ENCODE data around the gene AKAP3.

Gene AKAP3

DNA sequence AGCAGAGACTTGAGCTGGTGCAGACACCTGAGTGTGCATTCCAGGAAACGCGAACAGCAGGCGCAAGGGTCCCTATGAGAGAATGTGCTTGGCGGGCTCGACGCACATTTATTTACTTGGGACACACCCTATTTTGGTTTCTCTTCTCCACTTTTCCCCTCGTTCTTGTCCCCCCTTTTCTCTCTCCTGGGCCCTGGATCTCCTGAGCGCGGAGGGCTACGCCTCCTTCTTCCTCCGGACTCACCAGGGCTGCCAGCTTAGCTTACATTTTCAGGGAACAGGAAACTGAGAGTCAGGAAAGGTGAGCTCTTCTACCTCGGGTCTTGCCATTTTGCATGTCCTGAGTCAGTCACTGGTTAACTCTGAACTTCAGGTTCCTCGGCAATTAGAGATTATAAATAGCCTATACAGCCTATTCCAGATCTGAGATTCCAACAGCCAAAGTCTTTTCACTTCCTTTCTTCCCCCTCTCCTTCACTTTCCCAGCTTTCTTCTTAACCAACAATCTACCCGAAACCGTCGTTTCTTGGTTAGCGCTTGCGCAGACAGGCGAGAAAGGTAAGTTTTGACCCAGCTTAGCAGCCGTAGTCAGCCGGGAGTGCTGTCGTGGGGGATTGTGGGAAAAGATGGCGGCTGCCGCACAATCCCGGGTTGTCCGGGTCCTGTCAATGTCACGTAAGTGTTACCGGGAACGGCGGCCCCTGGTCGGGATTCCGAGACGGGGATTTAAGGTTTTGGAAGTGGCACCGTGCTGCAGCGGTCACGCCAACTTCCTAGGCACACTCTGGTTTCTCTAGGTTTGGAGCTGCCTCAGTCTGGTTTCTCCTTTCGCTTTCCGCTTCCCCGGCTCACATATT lies at the start of gene AKAP3, which contains the start of gene NDUFA9:
Gene AKAP3, minus strand, starts transcription at position 551 of the 857 bp plus-strand sequence. CDS start 10,855 bp downstream, outside the sequence.
Gene NDUFA9, plus strand, starts transcription at position 614 of the 857 bp plus-strand sequence. Its CDS starts 13 bp downstream, at position 627.
- peak; percentile 57 to 58 for DNase-seq (ENCODE audit: low read depth in 2 of 2)

GRCh38 chr12:4690760-4691159 lies 41.9 kb upstream of the AKAP3 start:
- DNase-seq (ENCODE audit: low read depth in 2 of 2) = no peak

DNA sequence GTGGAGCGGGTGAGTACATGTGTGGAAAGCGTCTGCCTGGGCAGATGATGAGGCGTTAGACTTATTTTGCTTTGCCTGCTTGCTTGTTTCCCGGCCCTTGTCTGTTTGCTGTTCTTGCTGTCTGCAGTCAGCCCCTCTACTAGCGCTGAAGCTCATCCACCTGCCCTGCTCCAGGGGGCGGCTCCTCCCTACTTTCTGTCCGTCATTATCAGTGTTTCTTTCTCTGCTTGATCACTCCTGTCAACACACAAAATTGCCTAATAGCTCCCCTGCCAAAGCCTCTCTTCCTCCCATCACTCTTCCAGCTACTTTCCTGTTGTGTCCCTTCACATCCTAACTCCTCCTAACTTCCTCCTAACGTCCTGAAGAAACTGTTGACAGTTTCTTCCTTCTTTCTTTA lies 36.5 kb upstream of the AKAP3 start:
- no peak for DNase-seq (ENCODE audit: low read depth in 2 of 2)

DNA sequence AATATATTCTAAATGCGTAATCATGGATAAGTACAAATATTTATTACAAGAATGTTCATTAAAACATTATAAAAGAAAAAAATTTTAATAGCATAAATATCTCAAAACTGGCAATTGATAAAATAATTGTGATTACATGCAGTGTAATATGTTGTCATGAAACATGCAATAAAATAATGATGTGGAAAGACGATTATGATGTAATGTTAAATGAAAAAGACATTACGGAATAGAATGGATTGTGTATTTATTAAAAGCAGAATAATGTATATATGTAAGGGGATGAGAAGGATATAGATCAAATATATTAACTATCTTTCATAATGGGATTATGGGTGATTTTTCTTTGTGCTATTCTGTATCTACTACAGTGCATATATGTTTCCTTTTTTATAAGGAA lies 32.9 kb upstream of the AKAP3 start:
- no peak for DNase-seq (ENCODE audit: low read depth in 2 of 2)

- no peak for DNase-seq (ENCODE audit: low read depth in 2 of 2)
Measured at GRCh38 chr12:4679711-4680110, 30.9 kb upstream of the AKAP3 start.

DNA sequence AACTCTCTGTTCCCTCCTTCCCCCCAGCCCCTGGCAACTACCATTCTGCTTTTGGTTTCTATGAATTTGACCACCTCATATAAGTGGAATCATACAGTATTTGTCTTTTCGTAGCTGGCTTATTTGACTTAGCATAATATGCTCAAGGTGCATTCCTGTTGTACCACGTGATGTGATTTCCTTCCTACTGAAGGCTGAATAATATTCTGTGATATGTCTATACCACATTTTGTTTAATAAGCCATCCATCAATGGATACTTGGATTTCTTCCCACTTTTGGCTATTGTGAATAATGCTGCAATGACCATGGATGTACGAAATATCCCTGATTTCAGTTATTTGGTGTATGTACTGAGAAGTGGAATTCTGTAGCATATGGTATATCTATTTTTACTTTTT lies 16.4 kb upstream of the AKAP3 start:
- no peak for DNase-seq (ENCODE audit: low read depth in 2 of 2)

DNA sequence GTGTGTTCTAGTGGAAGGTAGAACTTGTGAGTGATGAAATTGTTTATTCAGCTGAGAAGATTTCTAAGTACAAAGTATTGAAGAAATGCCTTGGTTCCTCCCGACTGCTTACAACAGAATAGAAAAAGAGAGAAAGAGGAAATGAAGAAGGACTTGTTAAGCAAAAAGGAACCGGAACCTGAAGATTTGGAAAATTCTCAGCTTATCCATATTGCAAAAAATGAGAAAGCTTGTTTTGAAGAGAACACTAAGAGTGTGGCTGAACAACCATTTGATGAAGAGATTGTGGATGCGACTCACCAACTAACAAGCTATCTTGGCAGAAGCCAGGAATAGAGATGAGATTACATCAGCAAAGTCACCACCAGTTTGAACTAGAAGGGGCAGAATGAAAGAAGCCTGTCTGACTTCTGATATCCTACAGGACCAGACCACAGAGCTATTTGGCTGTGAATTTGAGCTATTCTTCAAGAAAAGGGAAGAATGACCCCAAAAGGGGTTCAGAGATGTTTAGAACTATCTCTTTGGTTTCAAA lies 15.2 kb upstream of the AKAP3 start:
- no peak for DNase-seq (ENCODE audit: low read depth in 2 of 2)

DNA sequence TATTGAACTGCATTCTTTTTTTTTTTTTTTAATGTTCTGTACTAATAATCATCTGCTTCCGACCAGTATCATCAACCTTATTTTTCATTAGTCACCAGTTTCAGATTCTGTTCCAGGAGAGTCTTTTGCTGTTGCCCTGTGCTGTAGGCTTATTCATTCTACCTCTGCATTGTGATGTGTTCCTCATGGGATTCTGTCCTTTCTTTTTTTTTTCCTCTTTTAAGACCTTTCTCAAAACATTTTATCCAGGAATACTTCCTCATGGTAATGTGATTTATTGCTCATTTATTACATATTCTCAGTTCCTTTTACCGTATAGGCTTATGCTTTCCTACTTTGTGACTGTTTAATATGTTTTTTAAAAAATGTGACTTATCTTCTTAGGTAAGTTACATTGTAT lies 4.8 kb upstream of the AKAP3 start:
- no peak for DNase-seq (ENCODE audit: low read depth in 2 of 2)

DNA sequence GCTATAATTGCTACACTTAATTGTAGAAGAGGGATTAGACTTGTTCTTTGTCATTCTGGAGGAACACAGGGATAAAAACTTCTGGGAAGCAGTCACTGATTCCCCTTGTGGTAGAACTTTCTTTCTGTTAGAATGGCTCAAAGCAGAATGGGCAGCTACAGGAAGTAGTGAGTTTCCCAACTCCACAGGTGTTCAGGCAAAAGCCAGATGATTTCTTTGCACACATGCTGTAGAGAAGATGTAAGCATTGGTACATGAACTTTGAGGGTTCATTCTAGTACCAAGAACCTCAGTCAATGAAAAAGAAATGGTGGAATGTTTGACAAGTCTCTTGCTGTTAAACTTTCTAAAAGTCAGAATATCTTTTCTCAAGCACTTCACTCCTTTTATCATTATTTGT lies 4.4 kb upstream of the AKAP3 start:
- no peak for DNase-seq (ENCODE audit: low read depth in 2 of 2)

DNA sequence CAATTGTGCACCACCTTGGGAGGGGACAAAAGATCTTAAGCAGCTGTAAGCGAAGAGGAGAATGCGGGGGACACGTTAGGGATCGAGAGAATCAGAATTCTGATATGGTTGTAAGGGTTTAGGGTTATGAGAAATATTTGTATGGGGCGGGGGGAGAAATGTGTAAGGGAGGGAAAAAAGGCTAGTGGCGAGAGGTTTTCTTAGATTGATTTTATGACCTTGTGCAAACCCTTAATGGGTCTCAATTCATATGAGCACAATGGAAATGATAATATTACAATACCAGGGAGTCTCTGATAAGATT lies 459 bp upstream of the AKAP3 start:
- no peak for DNase-seq (ENCODE audit: low read depth in 2 of 2)

- no peak for DNase-seq (ENCODE audit: low read depth in 2 of 2)
Measured at GRCh38 chr12:4648104-4648500, 749 bp downstream of the AKAP3 start.

- no peak for DNase-seq (ENCODE audit: low read depth in 2 of 2)
Measured at GRCh38 chr12:4645023-4645422, 3.8 kb downstream of the AKAP3 start.

GRCh38 chr12:4643747-4644146 lies 5.1 kb downstream of the AKAP3 start:
- DNase-seq (ENCODE audit: low read depth in 2 of 2) = no peak

GRCh38 chr12:4630262-4630661 lies 18.6 kb downstream of the AKAP3 start:
- DNase-seq (ENCODE audit: low read depth in 2 of 2) = no peak

GRCh38 chr12:4628406-4628805 lies 20.4 kb downstream of the AKAP3 start:
- no peak for DNase-seq (ENCODE audit: low read depth in 2 of 2)

DNA sequence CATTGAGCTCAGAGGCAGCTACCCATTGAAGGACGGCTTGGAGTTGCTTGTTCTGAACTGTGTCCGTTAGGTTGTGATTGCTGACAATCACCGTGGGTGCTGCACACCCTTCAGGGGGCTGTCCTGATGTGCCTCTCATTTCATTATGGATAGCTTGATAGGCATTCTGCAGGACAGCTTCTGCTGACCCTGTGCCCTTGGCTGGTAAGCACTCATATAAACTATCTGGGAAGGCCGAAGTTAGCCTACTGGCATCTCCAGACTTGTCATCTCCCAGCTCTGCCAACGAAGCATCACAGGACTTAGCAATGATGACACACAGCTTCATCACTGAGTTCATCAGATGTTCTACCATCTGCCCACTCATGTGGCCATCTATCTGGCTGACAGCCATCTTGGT lies 22.3 kb downstream of the AKAP3 start:
- no peak for DNase-seq (ENCODE audit: low read depth in 2 of 2)

GRCh38 chr12:4621511-4621910 lies 27.3 kb downstream of the AKAP3 start:
- DNase-seq (ENCODE audit: low read depth in 2 of 2) = no peak

DNA sequence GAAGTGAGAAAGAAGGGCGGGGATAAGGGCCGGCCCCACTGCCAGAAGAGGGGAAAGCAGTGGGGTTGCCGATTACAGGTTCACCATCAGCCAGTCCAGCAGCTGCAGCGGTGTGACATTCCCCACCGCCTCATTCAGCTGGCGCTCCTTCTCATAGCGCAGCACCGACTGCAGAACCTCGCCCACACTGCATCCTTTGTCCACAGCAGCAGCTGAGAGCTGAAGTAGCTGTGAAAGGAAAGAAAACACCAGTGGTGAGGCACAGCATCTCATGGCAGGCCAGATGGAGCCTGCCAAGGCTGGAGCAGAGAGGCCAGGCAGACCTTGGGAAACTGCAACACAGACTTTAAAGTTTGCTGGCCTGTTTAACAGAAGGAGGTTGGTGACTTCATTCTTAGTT lies 33.2 kb downstream of the AKAP3 start:
- no peak for DNase-seq (ENCODE audit: low read depth in 2 of 2)

DNA sequence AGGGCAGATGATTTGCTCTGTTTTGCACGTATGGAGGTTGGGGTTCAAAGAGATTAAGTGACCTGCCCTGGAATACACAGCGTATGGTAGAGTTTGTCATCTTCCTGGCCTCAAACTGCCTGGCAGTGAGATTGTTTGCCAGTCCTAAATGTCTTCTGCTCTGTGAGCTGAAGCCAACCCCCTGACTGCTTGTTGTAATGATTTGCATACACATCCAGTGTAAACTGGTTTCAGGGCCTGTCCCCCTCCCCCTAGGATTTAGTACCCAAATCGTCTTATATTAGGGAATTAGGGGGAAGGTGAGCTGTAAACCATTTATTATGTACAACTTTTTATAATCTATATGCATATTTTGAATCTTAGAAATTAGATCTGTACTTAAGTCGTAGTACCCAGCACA lies 38.4 kb downstream of the AKAP3 start:
- DNase-seq (ENCODE audit: low read depth in 2 of 2) = no peak

DNA sequence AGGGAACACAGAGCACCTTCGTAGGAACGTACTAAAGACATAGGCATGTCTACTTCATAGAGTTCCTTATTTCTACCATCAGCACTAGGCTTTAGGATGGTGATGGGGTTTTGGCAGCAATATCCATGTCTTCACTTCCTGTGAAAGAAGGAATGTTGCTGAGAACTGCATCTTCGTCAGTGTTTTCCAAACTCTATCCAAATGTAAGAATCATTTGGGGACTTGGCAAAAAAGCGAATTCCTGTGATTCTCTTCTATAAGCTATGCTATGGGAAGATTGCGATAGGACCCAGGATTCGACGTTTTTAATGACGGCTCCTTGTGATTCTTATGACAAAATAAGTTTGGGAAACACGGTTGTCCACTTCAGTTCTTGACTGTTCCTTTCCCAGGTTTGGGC lies 39.8 kb downstream of the AKAP3 start:
- no peak for DNase-seq (ENCODE audit: low read depth in 2 of 2)

DNA sequence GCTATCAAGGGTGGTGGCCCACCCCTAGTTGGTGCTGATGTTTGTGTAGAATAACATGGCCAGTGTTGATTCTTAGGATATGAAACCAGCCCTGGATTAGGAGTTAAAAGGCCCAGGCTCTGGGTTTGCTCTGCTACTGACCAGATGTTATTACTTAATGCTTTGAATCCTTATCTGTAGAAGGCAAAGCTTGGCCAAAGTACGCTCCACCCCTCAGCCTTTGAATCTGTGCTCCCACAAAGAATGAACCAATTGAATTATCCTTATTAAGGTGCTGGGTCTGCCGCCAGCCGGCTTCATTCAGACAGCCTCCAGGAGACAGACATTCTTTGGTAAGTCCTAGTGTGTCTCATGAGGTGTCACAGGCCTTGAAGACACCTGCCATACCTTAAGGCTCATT lies 41.8 kb downstream of the AKAP3 start:
- DNase-seq (ENCODE audit: low read depth in 2 of 2) = no peak

- peak; percentile 52 to 60 for DNase-seq (ENCODE audit: low read depth in 2 of 2)
Measured at GRCh38 chr12:4604684-4605193, 44.1 kb downstream of the AKAP3 start.

DNA sequence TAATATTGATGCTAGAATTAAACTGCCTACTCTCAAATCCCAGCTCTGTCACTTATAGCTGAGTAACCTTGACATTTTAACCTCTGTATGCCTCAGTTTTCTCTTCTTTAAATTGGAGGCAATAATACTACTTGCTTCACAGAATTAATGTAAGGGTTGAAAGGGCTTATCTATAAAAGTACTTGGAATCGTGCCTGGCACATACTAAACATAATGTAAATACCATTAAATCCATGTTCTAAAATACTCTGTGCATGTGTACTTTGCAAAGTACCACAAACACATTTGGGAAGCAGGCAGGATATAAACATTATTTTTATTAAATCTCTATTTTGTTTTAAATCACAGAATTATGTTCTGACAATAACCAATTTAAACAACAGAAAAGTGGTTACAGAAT lies 44.9 kb downstream of the AKAP3 start:
- no peak for DNase-seq (ENCODE audit: low read depth in 2 of 2)
